CD14-positive monocyte (primary cell): ENCODE measurements around the gene GAPDHS. TPM values are rescaled to one million over a fixed set of nuclear protein-coding genes. Genes with fewer than 3 reads are reported as not detected.

Experiments used
- DNase-seq, 3 donors: peaks; one replicate each; pipeline ENCODE4 v3.0.0-alpha.2; 2011 to 2022
- H2AFZ ChIP-seq: 2 replicates; pipeline ENCODE4 v1.6.0; 2012; ENCODE audit warnings: mild to moderate bottlenecking, low read depth, low read length, inconsistent platforms; ENCODE audit not compliant: insufficient read depth, poor library complexity, severe bottlenecking
- H3K27ac ChIP-seq, 2 donors: 1 replicate in 1 of 2; 2 replicates in 1 of 2; pipeline ENCODE4 v1.5.1; 2012 to 2013; ENCODE audit warnings: low read length in 2 of 2, control low read depth in 1 of 2, inconsistent platforms in 1 of 2, low read depth in 1 of 2, mild to moderate bottlenecking in 1 of 2
- H3K27me3 ChIP-seq, 2 donors: one replicate each; pipeline versions ENCODE4 v1.6.0 to v1.6.1; 2011 to 2013; ENCODE audit warnings: low read length in 2 of 2; ENCODE audit not compliant: control insufficient read depth in 2 of 2, insufficient read depth in 2 of 2
- H3K36me3 ChIP-seq, 2 donors: replicated peaks in 1 of 2; 1 replicate in 1 of 2; 2 replicates in 1 of 2; pipeline versions ENCODE4 v1.5.1 to v1.6.1; 2012 to 2013; ENCODE audit warnings: low read length in 2 of 2, control low read depth in 1 of 2, inconsistent platforms in 1 of 2, mild to moderate bottlenecking in 1 of 2; ENCODE audit not compliant: insufficient read depth in 2 of 2, control insufficient read depth in 1 of 2
- H3K4me1 ChIP-seq, 2 donors: 1 replicate in 1 of 2; 2 replicates in 1 of 2; pipeline versions ENCODE4 v1.5.1 to v1.6.1; 2012 to 2013; ENCODE audit warnings: low read length in 2 of 2, control low read depth in 1 of 2, inconsistent platforms in 1 of 2, mild to moderate bottlenecking in 1 of 2, moderate library complexity in 1 of 2; ENCODE audit not compliant: insufficient read depth in 2 of 2, control insufficient read depth in 1 of 2
- H3K4me2 ChIP-seq: replicated peaks from 2 replicates; pipeline ENCODE3; 2012; ENCODE audit warnings: low read length, moderate library complexity, mild to moderate bottlenecking; ENCODE audit not compliant: poor library complexity, severe bottlenecking; ENCODE audit errors: extremely low read depth
- H3K4me3 ChIP-seq, 3 experiments: fragments of 200-600 bp in 1 of 3; sonication (generic) in 1 of 3; replicated peaks in 1 of 3; 1 replicate in 2 of 3; 2 replicates in 1 of 3; pipeline ENCODE4 v1.5.1; 2011 to 2013; ENCODE audit warnings: low read length in 3 of 3, mild to moderate bottlenecking in 3 of 3, control low read depth in 2 of 3, low read depth in 2 of 3, inconsistent platforms in 1 of 3, moderate library complexity in 1 of 3
- H3K79me2 ChIP-seq: 2 replicates; pipeline ENCODE4 v1.6.0; 2012; ENCODE audit warnings: mild to moderate bottlenecking, control low read depth, inconsistent platforms, low read length, moderate library complexity; ENCODE audit not compliant: insufficient read depth
- H3K9ac ChIP-seq: 2 replicates; pipeline ENCODE4 v1.6.0; 2017; ENCODE audit warnings: low read length, mild to moderate bottlenecking; ENCODE audit not compliant: insufficient read depth, poor library complexity, severe bottlenecking
- H3K9me3 ChIP-seq, 2 donors: replicated peaks in 1 of 2; 1 replicate in 1 of 2; 2 replicates in 1 of 2; pipeline versions ENCODE4 v1.5.1 to v1.6.1; 2012 to 2013; ENCODE audit warnings: low read length in 2 of 2, control low read depth in 1 of 2; ENCODE audit not compliant: control insufficient read depth in 1 of 2, insufficient read depth in 1 of 2
- H4K20me1 ChIP-seq: 2 replicates; pipeline ENCODE4 v1.6.0; 2012; ENCODE audit warnings: mild to moderate bottlenecking, low read length, control low read depth, moderate library complexity; ENCODE audit not compliant: insufficient read depth
- H3K27ac Mint-ChIP-seq, 7 donors: one replicate each; pipeline ENCODE4 v1.8.0; 2020; ENCODE audit warnings: mild to moderate bottlenecking in 7 of 7, mixed read lengths in 7 of 7, moderate library complexity in 6 of 7, inconsistent platforms in 2 of 7
- H3K27me3 Mint-ChIP-seq, 3 donors: one replicate each; pipeline ENCODE4 v1.8.0; 2021 to 2022; ENCODE audit warnings: low read depth in 3 of 3, mild to moderate bottlenecking in 3 of 3, mixed read lengths in 3 of 3, moderate library complexity in 3 of 3, inconsistent platforms in 1 of 3
- H3K36me3 Mint-ChIP-seq, 2 donors: one replicate each; pipeline ENCODE4 v1.8.0; 2020; ENCODE audit warnings: mixed read lengths in 2 of 2, inconsistent platforms in 1 of 2, mild to moderate bottlenecking in 1 of 2
- H3K4me1 Mint-ChIP-seq: one replicate; pipeline ENCODE4 v1.8.0; 2020; ENCODE audit warnings: mild to moderate bottlenecking, mixed read lengths
- H3K4me3 Mint-ChIP-seq, 2 donors: one replicate each; pipeline ENCODE4 v1.8.0; 2020; ENCODE audit warnings: mild to moderate bottlenecking in 2 of 2, mixed read lengths in 2 of 2, moderate library complexity in 1 of 2
- H3K9me3 Mint-ChIP-seq, 7 donors: one replicate each; pipeline ENCODE4 v1.8.0; 2020 to 2022; ENCODE audit warnings: mixed read lengths in 7 of 7, mild to moderate bottlenecking in 6 of 7, moderate library complexity in 6 of 7, inconsistent platforms in 2 of 7
- CTCF ChIP-seq: fragments of 200-600 bp; IDR thresholded peaks from one replicate; pipeline ENCODE4 v1.8.0; 2022; ENCODE audit warnings: antibody characterized with exemption, mild to moderate bottlenecking
- WGBS: methylation state at CpG from one replicate; pipeline ENCODE4 v1.1.5; 2013; ENCODE audit warnings: missing lambda C conversion rate; ENCODE audit not compliant: insufficient coverage; 5-methylcytosine and 5-hydroxymethylcytosine counted together
- intact Hi-C, 2 donors: fragments of 100-400 bp; cut with micrococcal nuclease; formaldehyde crosslinking; loops; one replicate each; pipeline versions ENCODE4 v1.15.0 to v1.15.1; 2023
- polyA plus RNA-seq, 3 donors: library from polyadenylated mRNA; depleted of rRNA in 1 of 3; unstranded in 2 of 3; stranded (reverse) in 1 of 3; fragments of 300-500 nt in 2 of 3; fragments of >200 nt in 1 of 3; fragmentation: Illumina TruSeq in 2 of 3; gene quantifications; 1 replicate in 2 of 3; 2 replicates in 1 of 3; pipeline ENCODE4 v1.2.3, GENCODE V29; 2012 to 2021

Gene GAPDHS
- polyA plus RNA-seq, 3 donors, result not detected

- Mint-ChIP-seq H3K36me3 (no peaks in the 10 kb centered on the region), H3K27ac (no peak overlapping the region), H3K27me3 (peaks cover 12 to 14% (median 13%) of the 10 kb centered on the region in 3 donors), H3K9me3 (peaks cover 0 to 2% (median 0%) of the 10 kb centered on the region in 7 donors), H3K4me3 (no peak overlapping the region), H3K4me1 (peaks cover under 1% of the 10 kb centered on the region)
- Histone ChIP-seq H2AFZ (no peak overlapping the region), H3K9ac (no peak overlapping the region), H3K4me2 (no peak overlapping the region), H3K27ac (no peak overlapping the region), H3K36me3 (no peaks in the 10 kb centered on the region), H3K79me2 (no peaks in the 10 kb centered on the region), H4K20me1 (no peaks in the 10 kb centered on the region), H3K27me3 (no peaks in the 10 kb centered on the region), H3K4me3 (no peak overlapping the region), H3K4me1 (no peaks in the 10 kb centered on the region), H3K9me3 (no peaks in the 10 kb centered on the region)
- TF ChIP-seq CTCF, result no peak
- intact Hi-C loops, result no loop called here
- WGBS, result 100% methylated on average over 2 of the region's 10 CpGs
- DNase-seq, result no peak
Measured at GRCh38 chr19:35500611-35501010, 32.6 kb upstream of the GAPDHS start.

- Histone ChIP-seq H3K4me2 (no peak overlapping the region), H4K20me1 (no peaks in the 10 kb centered on the region), H3K27ac (no peak overlapping the region), H2AFZ (no peak overlapping the region), H3K9me3 (no peaks in the 10 kb centered on the region), H3K4me1 (no peaks in the 10 kb centered on the region), H3K9ac (no peak overlapping the region), H3K79me2 (no peaks in the 10 kb centered on the region), H3K4me3 (no peak overlapping the region), H3K36me3 (no peaks in the 10 kb centered on the region), H3K27me3 (peaks cover 0 to 2% of the 10 kb centered on the region in 2 donors)
- DNase-seq, result no peak
- H3K9me3 Mint-ChIP-seq, result peaks cover 0 to 2% (median 0%) of the 10 kb centered on the region in 7 donors
- intact Hi-C loops, result no loop called here
- no peak overlapping the region for H3K4me3 Mint-ChIP-seq
- H3K27me3 Mint-ChIP-seq, result peaks cover 14 to 20% (median 16%) of the 10 kb centered on the region in 3 donors
- no peak for TF ChIP-seq CTCF
- H3K36me3 Mint-ChIP-seq, result no peaks in the 10 kb centered on the region
- H3K27ac Mint-ChIP-seq, result no peak overlapping the region
- 92% methylated on average over 8 of the region's 15 CpGs for WGBS
- H3K4me1 Mint-ChIP-seq, result no peaks in the 10 kb centered on the region
Measured at GRCh38 chr19:35501684-35502083, 31.6 kb upstream of the GAPDHS start.
